ENCODE results near the gene HTT-AS.

The HTT-AS gene

DNA sequence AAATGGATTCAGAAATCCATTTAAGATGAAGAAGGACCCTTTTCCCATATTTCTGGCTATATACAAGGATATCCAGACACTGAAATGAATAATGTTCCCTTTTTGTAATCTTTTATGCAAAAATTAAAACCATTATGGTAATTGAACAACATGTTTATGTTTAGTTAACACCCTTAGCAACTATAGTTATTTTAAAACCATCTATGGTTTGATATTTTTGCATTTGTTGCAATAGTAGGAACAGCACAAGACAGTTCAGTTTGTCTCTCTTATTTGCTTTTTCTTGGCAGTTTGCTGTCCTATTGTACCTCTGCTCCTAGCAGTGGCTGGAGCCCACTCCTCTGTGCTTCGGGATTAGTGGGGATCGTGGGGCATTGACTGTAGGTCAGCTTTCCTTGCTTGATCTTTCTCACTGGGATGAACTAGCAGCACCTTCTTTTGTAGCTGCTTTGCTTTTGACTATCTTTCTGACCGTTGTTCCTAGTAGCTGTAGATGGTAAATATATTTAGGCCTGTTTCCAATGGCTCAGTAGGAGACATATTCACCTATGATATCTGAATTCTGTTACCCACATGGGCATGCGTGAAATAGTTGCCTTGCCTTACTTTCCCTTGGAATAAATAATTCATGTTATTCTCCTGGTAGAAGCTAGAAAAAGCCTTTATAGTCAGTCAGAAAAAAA is 12.9 kb upstream of the HTT-AS start:
- no peak for DNase-seq (ENCODE audit: low read depth in 2 of 2)

DNA sequence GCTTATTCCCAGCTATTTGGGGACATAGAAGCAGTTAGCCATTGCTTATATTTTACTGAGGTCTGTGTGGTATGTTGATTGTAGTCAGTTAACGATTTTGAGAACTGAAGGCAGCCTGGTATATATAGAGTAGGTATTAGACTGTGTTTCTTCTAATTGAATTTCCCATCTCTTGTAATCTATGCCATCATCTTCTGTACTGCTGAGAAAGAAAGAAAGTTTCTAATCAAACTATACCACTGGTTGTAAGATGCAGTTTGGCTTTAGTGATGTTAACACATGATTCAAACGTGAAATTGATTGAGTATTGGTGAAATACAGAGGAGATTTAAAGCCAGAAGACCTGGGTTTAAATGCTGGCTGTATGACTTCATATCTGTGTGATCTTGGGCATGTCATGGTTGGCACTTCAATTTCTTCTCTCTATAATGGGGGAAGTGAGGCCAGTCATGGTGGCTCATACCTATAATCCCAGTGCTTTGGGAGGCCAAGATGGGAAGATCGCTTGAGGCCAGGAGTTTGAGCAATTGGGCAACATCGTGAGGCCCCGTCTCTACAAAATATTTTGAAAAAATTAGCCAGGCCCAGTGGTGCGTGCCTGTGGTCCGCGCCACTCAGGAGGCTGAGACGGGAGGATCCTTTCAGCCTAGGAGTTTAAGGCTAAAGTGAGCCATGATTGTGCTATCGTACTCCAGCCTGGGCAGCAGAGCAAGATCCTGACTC is 11.8 kb upstream of the HTT-AS start:
- DNase-seq (ENCODE audit: low read depth in 2 of 2): no peak

DNA sequence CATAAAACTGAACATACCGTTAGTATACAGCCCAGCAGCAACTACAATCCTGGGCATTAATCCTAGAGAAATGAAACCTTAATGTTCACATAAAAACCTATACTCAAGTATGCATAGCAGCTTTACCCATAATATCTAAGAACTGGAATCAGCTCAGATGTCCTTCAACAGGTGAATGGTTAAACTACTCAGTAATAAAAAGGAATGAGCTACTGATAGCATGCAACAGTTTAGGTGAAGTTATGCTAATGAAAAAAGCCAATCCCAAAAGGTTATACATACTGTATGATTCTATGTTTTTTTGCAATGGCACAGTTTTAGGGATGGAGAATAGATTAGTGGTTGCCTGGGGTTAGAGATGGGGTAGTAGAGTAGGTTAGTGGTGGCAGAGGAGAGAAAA is 9.4 kb upstream of the HTT-AS start:
- no peak for DNase-seq (ENCODE audit: low read depth in 2 of 2)

DNA sequence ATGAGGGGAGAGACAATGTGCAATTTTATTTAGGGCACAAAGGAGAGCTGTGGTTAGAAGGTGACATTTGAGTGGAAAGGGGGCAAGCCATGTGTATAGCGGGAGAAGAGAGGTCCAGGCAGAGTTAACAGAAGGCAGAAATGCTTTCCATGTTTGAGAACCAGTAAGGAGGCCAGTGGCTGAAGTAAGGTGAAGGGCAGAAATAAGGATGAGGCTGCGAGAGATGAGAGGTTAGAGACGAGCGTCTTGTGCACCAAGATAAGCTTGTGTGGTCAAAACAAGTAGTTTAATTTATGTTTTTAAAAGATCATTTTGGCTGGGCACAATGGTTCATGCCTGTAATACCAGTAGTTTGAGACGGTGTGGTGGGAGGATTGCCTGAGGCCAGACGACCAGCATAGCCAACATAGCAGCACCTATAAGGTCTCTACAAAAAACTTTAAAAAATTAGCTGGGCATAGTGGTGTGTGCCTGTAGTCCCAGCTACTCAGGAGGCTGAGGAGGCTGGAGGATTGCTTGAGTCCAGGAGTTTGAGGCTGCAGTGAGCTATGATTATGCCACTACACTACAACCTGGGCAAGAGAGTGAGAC is 8.7 kb upstream of the HTT-AS start:
- DNase-seq (ENCODE audit: low read depth in 2 of 2): no peak

DNA sequence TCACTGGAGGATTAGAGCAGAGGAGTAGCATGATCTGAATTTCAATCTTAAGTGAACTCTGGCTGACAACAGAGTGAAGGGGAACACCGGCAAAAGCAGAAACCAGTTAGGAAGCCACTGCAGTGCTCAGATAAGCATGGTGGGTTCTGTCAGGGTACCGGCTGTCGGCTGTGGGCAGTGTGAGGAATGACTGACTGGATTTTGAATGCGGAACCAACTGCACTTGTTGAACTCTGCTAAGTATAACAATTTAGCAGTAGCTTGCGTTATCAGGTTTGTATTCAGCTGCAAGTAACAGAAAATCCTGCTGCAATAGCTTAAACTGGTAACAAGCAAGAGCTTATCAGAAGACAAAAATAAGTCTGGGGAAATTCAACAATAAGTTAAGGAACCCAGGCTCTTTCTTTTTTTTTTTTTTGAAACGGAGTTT is 5.4 kb upstream of the HTT-AS start:
- no peak for DNase-seq (ENCODE audit: low read depth in 2 of 2)

DNA sequence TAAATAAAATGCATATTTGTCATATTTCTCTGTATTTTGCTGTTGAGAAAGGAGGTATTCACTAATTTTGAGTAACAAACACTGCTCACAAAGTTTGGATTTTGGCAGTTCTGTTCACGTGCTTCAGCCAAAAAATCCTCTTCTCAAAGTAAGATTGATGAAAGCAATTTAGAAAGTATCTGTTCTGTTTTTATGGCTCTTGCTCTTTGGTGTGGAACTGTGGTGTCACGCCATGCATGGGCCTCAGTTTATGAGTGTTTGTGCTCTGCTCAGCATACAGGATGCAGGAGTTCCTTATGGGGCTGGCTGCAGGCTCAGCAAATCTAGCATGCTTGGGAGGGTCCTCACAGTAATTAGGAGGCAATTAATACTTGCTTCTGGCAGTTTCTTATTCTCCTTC is 3.5 kb upstream of the HTT-AS start:
- DNase-seq (ENCODE audit: low read depth in 2 of 2): no peak

DNA sequence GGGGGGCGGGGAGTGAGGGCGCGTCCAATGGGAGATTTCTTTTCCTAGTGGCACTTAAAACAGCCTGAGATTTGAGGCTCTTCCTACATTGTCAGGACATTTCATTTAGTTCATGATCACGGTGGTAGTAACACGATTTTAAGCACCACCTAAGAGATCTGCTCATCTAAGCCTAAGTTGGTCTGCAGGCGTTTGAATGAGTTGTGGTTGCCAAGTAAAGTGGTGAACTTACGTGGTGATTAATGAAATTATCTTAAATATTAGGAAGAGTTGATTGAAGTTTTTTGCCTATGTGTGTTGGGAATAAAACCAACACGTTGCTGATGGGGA is 1.3 kb upstream of the HTT-AS start:
- DNase-seq (ENCODE audit: low read depth in 2 of 2): no peak

DNA sequence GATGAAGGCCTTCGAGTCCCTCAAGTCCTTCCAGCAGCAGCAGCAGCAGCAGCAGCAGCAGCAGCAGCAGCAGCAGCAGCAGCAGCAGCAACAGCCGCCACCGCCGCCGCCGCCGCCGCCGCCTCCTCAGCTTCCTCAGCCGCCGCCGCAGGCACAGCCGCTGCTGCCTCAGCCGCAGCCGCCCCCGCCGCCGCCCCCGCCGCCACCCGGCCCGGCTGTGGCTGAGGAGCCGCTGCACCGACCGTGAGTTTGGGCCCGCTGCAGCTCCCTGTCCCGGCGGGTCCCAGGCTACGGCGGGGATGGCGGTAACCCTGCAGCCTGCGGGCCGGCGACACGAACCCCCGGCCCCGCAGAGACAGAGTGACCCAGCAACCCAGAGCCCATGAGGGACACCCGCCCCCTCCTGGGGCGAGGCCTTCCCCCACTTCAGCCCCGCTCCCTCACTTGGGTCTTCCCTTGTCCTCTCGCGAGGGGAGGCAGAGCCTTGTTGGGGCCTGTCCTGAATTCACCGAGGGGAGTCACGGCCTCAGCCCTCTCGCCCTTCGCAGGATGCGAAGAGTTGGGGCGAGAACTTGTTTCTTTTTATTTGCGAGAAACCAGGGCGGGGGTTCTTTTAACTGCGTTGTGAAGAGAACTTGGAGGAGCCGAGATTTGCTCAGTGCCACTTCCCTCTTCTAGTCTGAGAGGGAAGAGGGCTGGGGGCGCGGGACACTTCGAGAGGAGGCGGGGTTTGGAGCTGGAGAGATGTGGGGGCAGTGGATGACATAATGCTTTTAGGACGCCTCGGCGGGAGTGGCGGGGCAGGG is 711 bp upstream of the HTT-AS start:
- peak; percentile 33 to 46 for DNase-seq (ENCODE audit: low read depth in 2 of 2)

DNA sequence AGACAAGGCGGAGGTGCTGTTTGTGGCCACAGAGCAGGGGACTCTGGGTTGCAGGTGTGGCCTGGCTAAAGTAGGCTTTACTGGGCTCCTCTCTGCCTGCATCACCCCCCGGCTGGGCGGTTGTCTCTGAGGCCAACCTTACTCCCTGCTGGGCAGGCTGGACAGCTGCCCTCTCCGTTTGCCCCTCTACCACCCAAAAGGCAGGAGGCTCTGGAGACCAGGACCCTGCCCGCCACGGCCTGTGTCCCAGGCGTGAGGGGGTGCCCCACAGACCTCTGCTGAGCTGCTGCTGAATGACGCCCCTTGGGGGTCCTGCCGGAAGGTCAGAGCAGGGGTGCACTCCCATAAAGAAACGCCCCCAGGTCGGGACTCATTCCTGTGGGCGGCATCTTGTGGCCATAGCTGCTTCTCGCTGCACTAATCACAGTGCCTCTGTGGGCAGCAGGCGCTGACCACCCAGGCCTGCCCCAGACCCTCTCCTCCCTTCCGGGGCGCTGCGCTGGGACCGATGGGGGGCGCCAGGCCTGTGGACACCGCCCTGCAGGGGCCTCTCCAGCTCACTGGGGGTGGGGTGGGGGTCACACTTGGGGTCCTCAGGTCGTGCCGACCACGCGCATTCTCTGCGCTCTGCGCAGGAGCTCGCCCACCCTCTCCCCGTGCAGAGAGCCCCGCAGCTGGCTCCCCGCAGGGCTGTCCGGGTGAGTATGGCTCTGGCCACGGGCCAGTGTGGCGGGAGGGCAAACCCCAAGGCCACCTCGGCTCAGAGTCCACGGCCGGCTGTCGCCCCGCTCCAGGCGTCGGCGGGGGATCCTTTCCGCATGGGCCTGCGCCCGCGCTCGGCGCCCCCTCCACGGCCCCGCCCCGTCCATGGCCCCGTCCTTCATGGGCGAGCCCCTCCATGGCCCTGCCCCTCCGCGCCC is 920 bp downstream of the HTT-AS start:
- DNase-seq (ENCODE audit: low read depth in 2 of 2): no peak

DNA sequence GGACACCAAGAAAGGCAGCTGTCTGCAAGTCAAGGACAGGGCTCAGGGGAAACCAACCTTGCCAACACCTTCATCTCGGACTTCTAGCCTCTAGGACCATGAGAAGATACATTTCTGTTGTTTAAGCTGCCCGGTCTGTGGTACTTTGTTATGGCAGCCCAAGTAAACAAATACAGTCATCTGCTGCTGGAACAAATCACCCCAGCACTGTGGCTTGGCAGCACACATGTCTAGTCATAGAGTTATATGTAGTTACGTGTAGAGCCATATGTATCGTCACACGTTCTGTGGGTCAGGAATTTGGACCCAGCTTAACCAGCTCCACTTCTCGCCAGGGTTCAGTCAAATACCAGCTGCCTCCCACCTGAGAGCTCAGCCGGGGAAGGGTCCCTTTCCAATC is 2.5 kb downstream of the HTT-AS start:
- DNase-seq (ENCODE audit: low read depth in 2 of 2): no peak

DNA sequence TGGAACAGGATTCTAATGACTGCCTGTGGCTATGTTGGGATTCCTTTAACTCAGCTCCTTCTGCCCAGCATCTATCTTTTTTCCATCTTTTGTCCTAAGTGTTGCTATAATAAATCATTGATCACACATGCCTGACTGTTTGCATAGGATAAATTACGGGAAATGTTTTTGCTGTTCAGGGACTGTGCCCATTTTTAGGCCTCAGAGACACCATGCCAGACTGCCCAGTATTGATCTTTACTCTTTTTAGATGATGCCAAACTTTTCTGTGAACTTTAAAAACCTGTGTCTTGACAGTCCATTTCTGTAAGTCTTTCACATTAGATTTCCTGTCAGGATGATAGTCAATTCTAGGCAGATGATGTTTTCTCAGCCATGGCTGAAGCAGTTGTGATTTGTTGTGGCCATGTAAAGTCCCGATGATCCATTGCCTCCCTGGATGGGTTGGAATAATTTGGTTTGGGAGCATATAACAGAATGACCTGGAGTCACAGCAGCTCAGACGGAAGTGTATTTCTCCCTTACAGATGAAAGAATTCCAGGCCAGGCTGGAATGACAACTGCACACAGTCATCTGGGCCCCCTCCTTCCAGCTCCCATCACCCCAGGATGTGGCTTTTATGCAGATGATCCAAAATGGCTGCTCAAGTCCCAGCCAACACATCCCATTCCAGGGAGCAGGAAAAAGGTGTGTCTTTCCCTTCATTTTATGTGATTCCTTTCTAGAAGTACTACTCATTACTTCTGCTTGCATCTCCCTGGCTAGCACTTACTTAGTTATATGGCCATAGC is 3.4 kb downstream of the HTT-AS start:
- DNase-seq (ENCODE audit: low read depth in 2 of 2): no peak

DNA sequence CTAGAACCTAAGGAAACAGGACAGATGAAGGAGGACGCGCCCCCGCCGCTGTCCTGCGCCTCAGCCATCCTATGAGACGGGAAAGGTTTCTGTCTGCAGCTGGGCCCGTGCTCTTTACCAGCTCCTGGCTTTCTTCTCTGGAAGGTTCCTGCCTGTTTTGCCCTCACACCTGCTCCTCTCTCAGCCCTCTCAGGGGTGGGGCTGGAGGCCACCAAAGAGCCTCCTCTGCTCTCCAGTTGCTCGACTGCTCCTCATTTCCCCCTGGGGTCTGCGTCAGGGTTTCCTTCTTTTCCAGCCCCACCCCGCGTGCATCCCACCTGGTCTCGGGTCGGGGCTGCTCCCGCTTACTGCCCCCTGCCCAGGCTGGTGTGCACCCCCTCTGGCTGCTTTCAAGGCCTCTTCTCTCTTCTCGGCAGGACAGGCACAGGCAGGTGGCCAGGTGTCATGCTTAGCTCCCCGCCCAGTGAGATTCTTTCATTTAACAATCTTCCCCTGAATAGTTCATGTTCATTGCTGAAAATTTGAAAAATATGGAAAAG is 4.6 kb downstream of the HTT-AS start:
- DNase-seq (ENCODE audit: low read depth in 2 of 2): no peak

DNA sequence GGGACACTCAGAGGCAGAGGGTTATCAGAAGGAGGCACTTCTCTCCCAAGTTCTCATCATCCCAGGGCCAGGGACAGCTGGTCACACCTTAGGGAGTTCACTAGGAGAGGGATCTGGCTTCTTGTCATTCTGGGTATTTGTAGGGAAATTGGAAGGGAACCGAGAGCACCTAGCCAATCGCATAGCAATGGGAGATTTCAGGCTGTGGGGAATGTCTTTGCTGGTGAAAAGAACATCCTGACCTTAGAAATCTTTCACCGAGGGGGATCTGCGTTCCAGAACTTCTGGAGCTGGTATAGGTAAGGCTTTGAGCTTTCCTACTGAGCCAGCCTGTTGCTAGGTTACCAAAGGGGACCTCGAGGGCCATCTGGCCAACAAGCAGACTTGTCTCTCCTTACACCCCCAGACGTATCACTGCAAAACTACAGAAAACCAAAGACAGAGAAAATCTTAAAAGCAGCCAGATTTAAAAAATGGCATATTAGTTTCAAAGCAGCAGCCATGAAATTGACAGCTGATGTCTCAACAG is 6.8 kb downstream of the HTT-AS start:
- DNase-seq (ENCODE audit: low read depth in 2 of 2): no peak

DNA sequence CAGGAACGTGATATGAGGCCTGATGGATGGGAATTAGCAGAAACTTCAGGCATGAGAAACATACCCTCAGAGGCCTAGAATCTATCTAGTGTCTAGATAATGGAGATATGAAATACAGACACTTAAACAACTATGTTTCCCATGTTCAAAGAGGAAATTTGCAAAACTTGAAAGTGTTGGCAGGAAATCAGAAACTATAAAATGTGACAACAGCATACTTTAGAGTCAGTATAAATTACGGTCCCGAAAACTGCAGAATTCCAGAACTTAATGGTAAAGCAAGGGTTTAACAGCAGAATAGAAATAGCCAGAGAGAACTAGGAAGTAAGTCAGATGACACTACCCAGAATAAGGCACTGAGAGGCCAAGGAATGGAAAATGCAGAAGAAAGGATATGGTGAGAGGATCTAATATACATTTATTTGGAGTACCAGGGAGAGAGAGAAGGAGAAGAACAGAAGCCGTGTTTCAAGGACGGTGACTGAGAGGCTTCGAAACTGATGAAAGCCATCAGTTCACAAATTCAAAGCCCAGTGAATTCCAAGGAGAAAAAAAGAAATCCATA is 7.4 kb downstream of the HTT-AS start:
- no peak for DNase-seq (ENCODE audit: low read depth in 2 of 2)

DNA sequence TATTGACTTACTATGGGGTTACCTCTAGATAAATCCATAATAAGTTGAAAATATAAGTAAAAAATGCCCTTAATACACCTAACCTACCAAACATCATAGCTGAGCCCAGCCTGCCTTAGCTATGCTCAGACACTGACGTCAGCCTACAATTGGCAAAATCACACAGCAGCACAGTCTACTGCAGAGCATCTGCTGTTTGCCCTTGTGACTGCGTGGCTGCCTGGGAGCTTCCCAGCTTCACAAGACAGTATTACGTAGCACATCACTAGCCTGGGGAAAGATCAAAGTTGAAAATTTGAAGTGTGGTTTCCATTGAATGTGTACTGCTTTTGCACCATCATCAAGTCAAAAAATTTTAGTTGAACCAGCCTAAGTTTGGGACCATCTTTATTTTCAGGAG is 8.8 kb downstream of the HTT-AS start:
- DNase-seq (ENCODE audit: low read depth in 2 of 2): no peak

DNA sequence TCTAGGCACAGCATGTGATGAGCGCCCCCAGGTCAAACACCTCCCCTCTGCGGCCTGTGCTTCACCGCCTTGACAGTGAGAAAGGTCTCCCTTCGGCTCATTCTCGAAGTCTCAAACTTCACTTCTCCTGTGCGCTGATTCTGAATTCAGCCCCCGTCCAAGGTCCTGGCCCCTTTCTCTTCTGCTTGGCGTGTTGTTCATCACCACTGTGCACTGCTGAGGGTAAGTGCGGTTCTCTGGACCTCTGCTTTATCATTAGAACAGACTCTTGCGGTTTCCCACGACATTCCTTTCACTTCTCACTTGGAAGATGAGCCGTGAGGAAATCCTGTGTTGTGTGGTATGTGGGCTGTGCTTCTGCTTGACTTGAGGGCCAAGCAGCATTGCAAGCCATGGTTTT is 11.9 kb downstream of the HTT-AS start:
- DNase-seq (ENCODE audit: low read depth in 2 of 2): no peak

DNA sequence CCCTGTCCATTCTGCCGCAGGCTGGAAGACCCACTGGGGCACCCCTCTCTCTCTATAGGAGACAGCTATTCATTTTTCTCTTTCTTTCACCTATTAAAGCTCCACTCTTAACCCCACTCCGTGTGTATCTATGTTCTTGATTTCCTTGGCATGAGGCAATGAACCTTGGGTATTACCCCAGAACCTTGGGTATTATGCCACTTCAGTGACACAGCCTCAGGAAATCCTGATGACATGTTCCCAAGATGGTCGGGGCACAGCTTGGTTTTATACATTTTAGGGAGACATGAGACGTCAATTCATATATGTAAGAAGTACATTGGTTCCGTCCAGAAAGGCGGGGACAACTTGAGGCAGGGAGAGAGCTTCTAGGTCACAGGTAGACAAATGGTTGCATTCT is 13.4 kb downstream of the HTT-AS start:
- no peak for DNase-seq (ENCODE audit: low read depth in 2 of 2)

DNA sequence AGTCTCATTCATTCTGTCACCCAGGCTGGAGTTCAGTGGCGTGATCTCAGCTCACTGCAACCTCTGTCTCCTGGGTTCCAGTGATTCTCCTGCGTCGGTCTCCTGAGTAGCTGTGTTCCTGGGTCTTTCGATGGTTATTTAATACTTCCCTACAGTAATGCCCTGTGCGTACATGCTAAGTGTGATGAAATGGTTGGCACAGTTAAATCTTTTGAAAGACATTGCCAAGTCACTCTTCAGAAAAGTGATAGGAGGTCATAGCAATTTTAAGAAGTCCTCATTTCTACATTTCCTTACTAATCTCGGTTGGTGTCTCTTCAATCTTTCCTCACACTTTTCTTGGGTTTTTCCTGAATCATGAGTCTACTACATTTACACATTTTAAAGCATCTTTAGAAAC is 14.4 kb downstream of the HTT-AS start:
- DNase-seq (ENCODE audit: low read depth in 2 of 2): no peak

DNA sequence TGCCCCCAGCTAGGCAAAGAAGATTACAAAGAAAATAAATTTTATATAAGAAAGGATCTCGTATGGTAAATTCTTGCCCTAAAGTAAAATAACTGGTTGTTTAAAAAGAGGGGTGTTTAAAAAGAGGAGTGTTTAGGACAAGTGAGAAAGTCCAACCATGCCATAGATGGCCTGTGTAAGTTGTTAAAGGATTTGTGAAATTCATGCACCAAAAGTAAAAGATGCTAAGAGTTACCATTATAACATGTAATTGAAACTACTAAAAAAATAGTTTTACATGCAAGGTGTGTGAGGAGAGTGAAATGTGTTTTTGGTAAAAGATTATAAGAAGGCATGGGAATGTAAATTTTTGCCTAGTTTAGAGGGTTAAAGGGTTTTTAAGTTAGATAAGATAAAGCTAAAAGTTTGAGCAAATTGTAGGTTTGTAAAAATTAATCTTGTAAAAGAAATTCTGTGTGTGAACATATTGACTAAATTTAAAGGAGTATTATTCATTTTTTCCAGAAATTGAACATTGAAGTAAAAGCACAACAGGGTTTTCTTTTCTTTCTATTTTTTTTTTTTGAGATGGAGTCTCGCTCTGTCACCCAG is 20.1 kb downstream of the HTT-AS start:
- DNase-seq (ENCODE audit: low read depth in 2 of 2): no peak
